GM12878 (cell line): Measurements from ENCODE around the gene CCDC85A. TPM values are rescaled to one million over a fixed set of nuclear protein-coding genes. Genes with fewer than 3 reads are reported as not detected.

ENCODE experiments used
- ATAC-seq: fragments of 200-7000 bp; cut with Tn5 transposase; 3 replicates; pipeline ENCODE4 v1.9.1; 2020; ENCODE audit warnings: mild to moderate bottlenecking, moderate library complexity
- BruUV-seq: library from RNA; stranded (reverse); fragments of 400-500 nt; replicated peaks from 2 replicates; lab custom pipeline; 2021; lab: Mats Ljungman, UMichigan
- CTCF ChIA-PET: fragments of 300-600 bp; sonication (Branson Sonifier 250); formaldehyde crosslinking; extraction: SDS; loops from one replicate; lab custom pipeline; 2021; ENCODE audit warnings: inconsistent platforms; lab: Yijun Ruan, JAX
- POLR2A ChIA-PET: fragments of 350-600 bp; formaldehyde crosslinking; extraction: SDS; loops from one replicate; lab custom pipeline; 2021; ENCODE audit warnings: inconsistent platforms; lab: Charles Lee
- RAD21 ChIA-PET: fragments of 300-600 bp; sonication (Branson Sonifier 250); formaldehyde crosslinking; loops from one replicate; lab custom pipeline; 2023; ENCODE audit warnings: antibody characterized with exemption; ENCODE audit not compliant: unreplicated experiment; lab: Charles Lee
- SMC1A ChIA-PET: fragments of 300-600 bp; sonication (Branson Sonifier 250); formaldehyde crosslinking; loops from one replicate; lab custom pipeline; 2023; ENCODE audit not compliant: unreplicated experiment, uncharacterized antibody; lab: Charles Lee
- DNase-seq: peaks from one replicate; pipeline ENCODE4 v3.0.0-alpha.2; 2011; ENCODE audit warnings: low read depth, low spot score
- FAIRE-seq: peaks from 3 replicates; lab custom pipeline; 2011; peaks lifted over from hg19 to GRCh38; lab: Jason Lieb, UNC
- H2AFZ ChIP-seq: 2 replicates; pipeline ENCODE4 v1.6.0; 2011; ENCODE audit warnings: low read depth, low read length, control low read depth; ENCODE audit not compliant: control insufficient read depth
- H3K27ac ChIP-seq: 2 replicates; pipeline ENCODE4 v1.5.1; 2011; ENCODE audit warnings: control low read depth; ENCODE audit not compliant: control insufficient read depth, insufficient read depth
- H3K27me3 ChIP-seq, 2 experiments: replicated peaks in 1 of 2; 2 replicates each; pipeline versions ENCODE4 v1.6.0 to v1.6.1; 2011; ENCODE audit warnings: low read length in 1 of 2; ENCODE audit not compliant: control insufficient read depth in 2 of 2, insufficient read depth in 2 of 2
- H3K36me3 ChIP-seq, 2 experiments: 2 replicates each; pipeline ENCODE4 v1.5.1; 2011; ENCODE audit warnings: low read length in 1 of 2; ENCODE audit not compliant: control insufficient read depth in 2 of 2, insufficient read depth in 2 of 2
- H3K4me1 ChIP-seq: 2 replicates; pipeline ENCODE4 v1.6.1; 2011; ENCODE audit warnings: mild to moderate bottlenecking, low read length, moderate library complexity, mixed read lengths; ENCODE audit not compliant: control insufficient read depth, insufficient read depth
- H3K4me2 ChIP-seq: 2 replicates; pipeline ENCODE4 v1.6.0; 2011; ENCODE audit warnings: control low read depth; ENCODE audit not compliant: control insufficient read depth, insufficient read depth
- H3K4me3 ChIP-seq: fragments of 200-600 bp; sonication (generic); 2 replicates; pipeline ENCODE4 v1.5.1; 2016
- H3K79me2 ChIP-seq: 2 replicates; pipeline ENCODE4 v1.6.0; 2011; ENCODE audit warnings: low read length; ENCODE audit not compliant: control insufficient read depth, insufficient read depth
- H3K9ac ChIP-seq: 2 replicates; pipeline ENCODE4 v1.8.0; 2011; ENCODE audit warnings: low read length, control low read depth, mixed read lengths; ENCODE audit not compliant: control insufficient read depth, insufficient read depth
- H3K9me3 ChIP-seq: replicated peaks from 3 replicates; pipeline ENCODE4 v1.5.1; 2011; ENCODE audit warnings: mild to moderate bottlenecking, low read length; ENCODE audit not compliant: control insufficient read depth, insufficient read depth
- H4K20me1 ChIP-seq: 2 replicates; pipeline ENCODE4 v1.6.0; 2011; ENCODE audit not compliant: control insufficient read depth, insufficient read depth
- FOS ChIP-seq: IDR thresholded peaks from 3 replicates; pipeline ENCODE4 v1.6.1; 2011; ENCODE audit warnings: borderline replicate concordance; ENCODE audit not compliant: insufficient read length; ENCODE audit errors: extremely low read depth
- JUND ChIP-seq: IDR thresholded peaks from 2 replicates; pipeline ENCODE4 v1.6.1; 2012; ENCODE audit warnings: low read depth, mild to moderate bottlenecking, low read length, improper control_type of control experiment, moderate library complexity
- MTA2 ChIP-seq: fragments of 450-650 bp; IDR thresholded peaks from 2 replicates; pipeline ENCODE4 v1.6.1; 2016; ENCODE audit warnings: low read depth, mild to moderate bottlenecking, moderate library complexity
- SIN3A ChIP-seq: IDR thresholded peaks from 2 replicates; pipeline ENCODE4 v1.6.1; 2012; ENCODE audit warnings: low read depth, low read length, improper control_type of control experiment
- SMAD1 ChIP-seq: fragments of 450-650 bp; IDR thresholded peaks from 2 replicates; pipeline ENCODE4 v1.6.1; 2018; ENCODE audit warnings: mild to moderate bottlenecking, low read depth; ENCODE audit not compliant: partially characterized antibody
- YBX1 ChIP-seq: fragments of 450-650 bp; IDR thresholded peaks from 2 replicates; pipeline ENCODE4 v1.6.1; 2016; ENCODE audit warnings: antibody characterized with exemption
- WGBS: methylation state at CpG from one replicate; pipeline ENCODE4 v1.1.6; 2016; ENCODE audit warnings: low lambda C conversion rate; ENCODE audit not compliant: insufficient replicate concordance, insufficient coverage; ENCODE audit errors: missing lambda C conversion rate; 5-methylcytosine and 5-hydroxymethylcytosine counted together
- in situ Hi-C: fragments of 300-500 bp; cut with MboI; formaldehyde crosslinking; loops from 9 replicates; pipeline ENCODE4 v1.14.3; 2018; ENCODE audit warnings: mixed read lengths
- intact Hi-C: fragments of 100-400 bp; cut with micrococcal nuclease; formaldehyde crosslinking; loops from one replicate; pipeline ENCODE4 v1.14.2; 2022; ENCODE audit not compliant: unreplicated experiment
- polyA plus RNA-seq, 11 experiments: library from polyadenylated mRNA; depleted of rRNA in 4 of 11; unstranded in 6 of 11; stranded (reverse) in 5 of 11; fragments of >200 nt; fragmentation: Nextera tagmentation in 4 of 11; fragmentation: Illumina TruSeq in 1 of 11; extraction: Ambion mirVana in 4 of 11; extraction: Trizol in 1 of 11; gene quantifications; 1 replicate in 1 of 11; 2 replicates in 10 of 11; pipeline versions ENCODE4 v1.2.1 to v1.2.3, GENCODE V29; 2011 to 2016; ENCODE audit warnings: inconsistent platforms in 2 of 11, missing spikeins in 2 of 11, low read depth in 1 of 11
- total RNA-seq, 4 experiments: library from RNA; depleted of rRNA in 3 of 4; stranded (reverse); fragments of >200 nt in 3 of 4; fragmentation: Illumina TruSeq in 1 of 4; extraction: Trizol in 1 of 4; gene quantifications; 2 replicates each; pipeline versions ENCODE4 v1.2.1 to v1.2.3, GENCODE V29; 2013 to 2021
- TF ChIP-seq, protein P1 (sequence below): IDR thresholded peaks from 2 replicates; pipeline ENCODE4 v1.6.1; 2012; ENCODE audit warnings: mild to moderate bottlenecking, low read depth, low read length
- TF ChIP-seq, protein P2 (sequence below): fragments of 150-350 bp; IDR thresholded peaks from 2 replicates; pipeline ENCODE4 v1.6.1; 2014; ENCODE audit warnings: mild to moderate bottlenecking, low read depth, low read length
- TF ChIP-seq, protein P3 (sequence below): fragments of 450-650 bp; IDR thresholded peaks from 2 replicates; pipeline ENCODE4 v1.6.1; 2016; ENCODE audit warnings: mild to moderate bottlenecking
- TF ChIP-seq, protein P4 (sequence below): fragments of 450-650 bp; IDR thresholded peaks from 2 replicates; pipeline ENCODE4 v1.6.1; 2018; ENCODE audit warnings: borderline replicate concordance, mild to moderate bottlenecking; ENCODE audit not compliant: partially characterized antibody
- TF ChIP-seq, protein P5 (sequence below): IDR thresholded peaks from 2 replicates; pipeline ENCODE4 v1.6.1; 2011; ENCODE audit warnings: borderline replicate concordance, low read depth, mild to moderate bottlenecking, moderate library complexity, mixed read lengths, low read length; ENCODE audit not compliant: insufficient read depth; ENCODE audit errors: extremely low read length
- TF ChIP-seq, protein P6 (sequence below): fragments of 450-650 bp; IDR thresholded peaks from 2 replicates; pipeline ENCODE4 v1.6.1; 2014; ENCODE audit warnings: mild to moderate bottlenecking

The CCDC85A gene
- total and polyA plus RNA-seq, 10 of the 15 experiments (the other 5 are each of a cell fraction or from before 2014, with no cell fraction given), result 0.02 to 0.57 (median 0.04) TPM; not detected in 7

DNA sequence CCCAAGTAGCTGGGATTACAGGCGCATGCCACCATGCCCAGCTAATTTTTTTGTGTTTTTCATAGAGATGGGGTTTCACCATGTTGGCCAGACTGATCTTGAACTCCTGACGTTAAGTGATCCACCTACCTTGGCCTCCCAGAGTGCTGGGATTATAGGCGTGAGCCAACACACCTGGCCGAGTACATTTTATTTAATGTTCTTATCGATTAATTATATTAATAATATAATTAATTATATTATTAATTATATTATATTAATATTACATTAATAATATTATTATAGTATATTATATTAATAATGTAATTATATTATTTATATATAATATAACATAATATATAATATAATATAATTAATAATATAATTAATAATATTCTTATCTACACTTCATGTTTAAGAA lies 101.4 kb downstream of the CCDC85A start:
- ChIA-PET SMC1A (no interaction called here), RAD21 (no interaction called here), POLR2A (no interaction called here), CTCF (interaction anchor here (1.6 kb wide), 1 partner anchor 65 kb away, joined by 3 read pairs; no protein-coding TSS in a partner anchor)
- Histone ChIP-seq H3K4me2 (no peak overlapping the region), H3K79me2 (no peaks in the 10 kb centered on the region), H3K27ac (no peak overlapping the region), H3K4me3 (no peak overlapping the region), H4K20me1 (no peaks in the 10 kb centered on the region), H3K36me3 (no peaks in the 10 kb centered on the region), H3K4me1 (no peaks in the 10 kb centered on the region), H3K9ac (no peak overlapping the region), H2AFZ (no peak overlapping the region), H3K9me3 (no peaks in the 10 kb centered on the region), H3K27me3 (no peaks in the 10 kb centered on the region)
- ATAC-seq (no peak), DNase-seq (no peak), FAIRE-seq (no peak)
- in situ Hi-C loops, result no loop called here
- 65% methylated on average over 5 of the region's 5 CpGs for WGBS
- BruUV-seq, result no TSS peak
- intact Hi-C loops, result no loop called here
- TF ChIP-seq, protein P1, sequence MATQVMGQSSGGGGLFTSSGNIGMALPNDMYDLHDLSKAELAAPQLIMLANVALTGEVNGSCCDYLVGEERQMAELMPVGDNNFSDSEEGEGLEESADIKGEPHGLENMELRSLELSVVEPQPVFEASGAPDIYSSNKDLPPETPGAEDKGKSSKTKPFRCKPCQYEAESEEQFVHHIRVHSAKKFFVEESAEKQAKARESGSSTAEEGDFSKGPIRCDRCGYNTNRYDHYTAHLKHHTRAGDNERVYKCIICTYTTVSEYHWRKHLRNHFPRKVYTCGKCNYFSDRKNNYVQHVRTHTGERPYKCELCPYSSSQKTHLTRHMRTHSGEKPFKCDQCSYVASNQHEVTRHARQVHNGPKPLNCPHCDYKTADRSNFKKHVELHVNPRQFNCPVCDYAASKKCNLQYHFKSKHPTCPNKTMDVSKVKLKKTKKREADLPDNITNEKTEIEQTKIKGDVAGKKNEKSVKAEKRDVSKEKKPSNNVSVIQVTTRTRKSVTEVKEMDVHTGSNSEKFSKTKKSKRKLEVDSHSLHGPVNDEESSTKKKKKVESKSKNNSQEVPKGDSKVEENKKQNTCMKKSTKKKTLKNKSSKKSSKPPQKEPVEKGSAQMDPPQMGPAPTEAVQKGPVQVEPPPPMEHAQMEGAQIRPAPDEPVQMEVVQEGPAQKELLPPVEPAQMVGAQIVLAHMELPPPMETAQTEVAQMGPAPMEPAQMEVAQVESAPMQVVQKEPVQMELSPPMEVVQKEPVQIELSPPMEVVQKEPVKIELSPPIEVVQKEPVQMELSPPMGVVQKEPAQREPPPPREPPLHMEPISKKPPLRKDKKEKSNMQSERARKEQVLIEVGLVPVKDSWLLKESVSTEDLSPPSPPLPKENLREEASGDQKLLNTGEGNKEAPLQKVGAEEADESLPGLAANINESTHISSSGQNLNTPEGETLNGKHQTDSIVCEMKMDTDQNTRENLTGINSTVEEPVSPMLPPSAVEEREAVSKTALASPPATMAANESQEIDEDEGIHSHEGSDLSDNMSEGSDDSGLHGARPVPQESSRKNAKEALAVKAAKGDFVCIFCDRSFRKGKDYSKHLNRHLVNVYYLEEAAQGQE, result no peak
- TF ChIP-seq, protein P2, sequence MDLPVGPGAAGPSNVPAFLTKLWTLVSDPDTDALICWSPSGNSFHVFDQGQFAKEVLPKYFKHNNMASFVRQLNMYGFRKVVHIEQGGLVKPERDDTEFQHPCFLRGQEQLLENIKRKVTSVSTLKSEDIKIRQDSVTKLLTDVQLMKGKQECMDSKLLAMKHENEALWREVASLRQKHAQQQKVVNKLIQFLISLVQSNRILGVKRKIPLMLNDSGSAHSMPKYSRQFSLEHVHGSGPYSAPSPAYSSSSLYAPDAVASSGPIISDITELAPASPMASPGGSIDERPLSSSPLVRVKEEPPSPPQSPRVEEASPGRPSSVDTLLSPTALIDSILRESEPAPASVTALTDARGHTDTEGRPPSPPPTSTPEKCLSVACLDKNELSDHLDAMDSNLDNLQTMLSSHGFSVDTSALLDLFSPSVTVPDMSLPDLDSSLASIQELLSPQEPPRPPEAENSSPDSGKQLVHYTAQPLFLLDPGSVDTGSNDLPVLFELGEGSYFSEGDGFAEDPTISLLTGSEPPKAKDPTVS, result no peak
- no peak for TF ChIP-seq FOS
- TF ChIP-seq YBX1, result no peak
- TF ChIP-seq MTA2, result no peak
- TF ChIP-seq, protein P3, sequence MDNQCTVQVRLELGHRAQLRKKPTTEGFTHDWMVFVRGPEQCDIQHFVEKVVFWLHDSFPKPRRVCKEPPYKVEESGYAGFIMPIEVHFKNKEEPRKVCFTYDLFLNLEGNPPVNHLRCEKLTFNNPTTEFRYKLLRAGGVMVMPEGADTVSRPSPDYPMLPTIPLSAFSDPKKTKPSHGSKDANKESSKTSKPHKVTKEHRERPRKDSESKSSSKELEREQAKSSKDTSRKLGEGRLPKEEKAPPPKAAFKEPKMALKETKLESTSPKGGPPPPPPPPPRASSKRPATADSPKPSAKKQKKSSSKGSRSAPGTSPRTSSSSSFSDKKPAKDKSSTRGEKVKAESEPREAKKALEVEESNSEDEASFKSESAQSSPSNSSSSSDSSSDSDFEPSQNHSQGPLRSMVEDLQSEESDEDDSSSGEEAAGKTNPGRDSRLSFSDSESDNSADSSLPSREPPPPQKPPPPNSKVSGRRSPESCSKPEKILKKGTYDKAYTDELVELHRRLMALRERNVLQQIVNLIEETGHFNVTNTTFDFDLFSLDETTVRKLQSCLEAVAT, result no peak
- TF ChIP-seq, protein P4, sequence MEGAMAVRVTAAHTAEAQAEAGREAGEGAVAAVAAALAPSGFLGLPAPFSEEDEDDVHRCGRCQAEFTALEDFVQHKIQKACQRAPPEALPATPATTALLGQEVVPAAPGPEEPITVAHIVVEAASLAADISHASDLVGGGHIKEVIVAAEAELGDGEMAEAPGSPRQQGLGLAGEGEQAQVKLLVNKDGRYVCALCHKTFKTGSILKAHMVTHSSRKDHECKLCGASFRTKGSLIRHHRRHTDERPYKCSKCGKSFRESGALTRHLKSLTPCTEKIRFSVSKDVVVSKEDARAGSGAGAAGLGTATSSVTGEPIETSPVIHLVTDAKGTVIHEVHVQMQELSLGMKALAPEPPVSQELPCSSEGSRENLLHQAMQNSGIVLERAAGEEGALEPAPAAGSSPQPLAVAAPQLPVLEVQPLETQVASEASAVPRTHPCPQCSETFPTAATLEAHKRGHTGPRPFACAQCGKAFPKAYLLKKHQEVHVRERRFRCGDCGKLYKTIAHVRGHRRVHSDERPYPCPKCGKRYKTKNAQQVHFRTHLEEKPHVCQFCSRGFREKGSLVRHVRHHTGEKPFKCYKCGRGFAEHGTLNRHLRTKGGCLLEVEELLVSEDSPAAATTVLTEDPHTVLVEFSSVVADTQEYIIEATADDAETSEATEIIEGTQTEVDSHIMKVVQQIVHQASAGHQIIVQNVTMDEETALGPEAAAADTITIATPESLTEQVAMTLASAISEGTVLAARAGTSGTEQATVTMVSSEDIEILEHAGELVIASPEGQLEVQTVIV, result no peak
- TF ChIP-seq, protein P5, sequence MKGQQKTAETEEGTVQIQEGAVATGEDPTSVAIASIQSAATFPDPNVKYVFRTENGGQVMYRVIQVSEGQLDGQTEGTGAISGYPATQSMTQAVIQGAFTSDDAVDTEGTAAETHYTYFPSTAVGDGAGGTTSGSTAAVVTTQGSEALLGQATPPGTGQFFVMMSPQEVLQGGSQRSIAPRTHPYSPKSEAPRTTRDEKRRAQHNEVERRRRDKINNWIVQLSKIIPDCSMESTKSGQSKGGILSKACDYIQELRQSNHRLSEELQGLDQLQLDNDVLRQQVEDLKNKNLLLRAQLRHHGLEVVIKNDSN, result no peak
- TF ChIP-seq SMAD1, result no peak
- TF ChIP-seq SIN3A, result no peak
- TF ChIP-seq, protein P6, sequence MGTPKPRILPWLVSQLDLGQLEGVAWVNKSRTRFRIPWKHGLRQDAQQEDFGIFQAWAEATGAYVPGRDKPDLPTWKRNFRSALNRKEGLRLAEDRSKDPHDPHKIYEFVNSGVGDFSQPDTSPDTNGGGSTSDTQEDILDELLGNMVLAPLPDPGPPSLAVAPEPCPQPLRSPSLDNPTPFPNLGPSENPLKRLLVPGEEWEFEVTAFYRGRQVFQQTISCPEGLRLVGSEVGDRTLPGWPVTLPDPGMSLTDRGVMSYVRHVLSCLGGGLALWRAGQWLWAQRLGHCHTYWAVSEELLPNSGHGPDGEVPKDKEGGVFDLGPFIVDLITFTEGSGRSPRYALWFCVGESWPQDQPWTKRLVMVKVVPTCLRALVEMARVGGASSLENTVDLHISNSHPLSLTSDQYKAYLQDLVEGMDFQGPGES, result no peak
- TF ChIP-seq JUND, result no peak
